SK-N-SH (cell line): Measurements from ENCODE around the gene CCDC107. TPM values are rescaled to one million over a fixed set of nuclear protein-coding genes. Genes with fewer than 3 reads are reported as not detected.
A peak's percentile ranks its signal among the peaks of the same experiment; 100 is the strongest.

ENCODE experiments used
- CTCF ChIA-PET: fragments of 300-600, 350-600 bp; formaldehyde crosslinking; extraction: SDS; loops from one replicate; lab custom pipeline; 2021; lab: Yijun Ruan, JAX
- POLR2A ChIA-PET: fragments of 350-600 bp; sonication (Branson Sonifier 250); formaldehyde crosslinking; extraction: SDS; loops from one replicate; lab custom pipeline; 2020; ENCODE audit warnings: antibody characterized with exemption, inconsistent platforms; lab: Yijun Ruan, JAX
- DNase-seq: peaks from one replicate; pipeline ENCODE4 v3.0.0; 2012
- H2AFZ ChIP-seq: fragments of 200-600 bp; sonication (generic); 2 replicates; pipeline ENCODE4 v1.8.1; 2016; ENCODE audit warnings: antibody characterized with exemption, mild to moderate bottlenecking, low read depth
- H3F3A ChIP-seq: fragments of 200-600 bp; sonication (generic); replicated peaks from 2 replicates; pipeline ENCODE3; 2016; ENCODE audit warnings: antibody characterized with exemption, mild to moderate bottlenecking; ENCODE audit not compliant: insufficient read depth
- H3K27ac ChIP-seq, 2 experiments: fragments of 200-500 bp in 1 of 2; fragments of 200-600 bp in 1 of 2; sonication (Bioruptor generic) in 1 of 2; sonication (generic), shearing (Covaris generic) in 1 of 2; 2 replicates each; pipeline versions ENCODE4 v1.5.1 to v1.6.1; 2014 to 2016; ENCODE audit warnings: low read depth in 2 of 2, inconsistent platforms in 1 of 2, low read length in 1 of 2, mild to moderate bottlenecking in 1 of 2, mixed read lengths in 1 of 2
- H3K27me3 ChIP-seq: fragments of 200-600 bp; sonication (generic), shearing (Covaris generic); 2 replicates; pipeline ENCODE4 v1.6.1; 2016; ENCODE audit warnings: mixed run types; ENCODE audit not compliant: insufficient read depth
- H3K36me3 ChIP-seq, 2 experiments: fragments of 200-500 bp in 1 of 2; fragments of 200-600 bp in 1 of 2; sonication (Bioruptor generic) in 1 of 2; sonication (generic) in 1 of 2; replicated peaks in 1 of 2; 2 replicates each; pipeline versions ENCODE3 to v1.5.1; 2014 to 2016; ENCODE audit warnings: low read length in 1 of 2, mild to moderate bottlenecking in 1 of 2; ENCODE audit not compliant: insufficient read depth in 2 of 2, control insufficient read depth in 1 of 2
- H3K4me1 ChIP-seq, 2 experiments: fragments of 200-500 bp in 1 of 2; fragments of 200-600 bp in 1 of 2; sonication (Bioruptor generic) in 1 of 2; sonication (generic), shearing (Covaris generic) in 1 of 2; 2 replicates each; pipeline versions ENCODE4 v1.5.1 to v1.6.1; 2014 to 2016; ENCODE audit warnings: low read depth in 1 of 2, low read length in 1 of 2, mixed run types in 1 of 2; ENCODE audit not compliant: insufficient read depth in 2 of 2, control insufficient read depth in 1 of 2
- H3K4me2 ChIP-seq: fragments of 200-600 bp; sonication (generic), shearing (Covaris generic); 2 replicates; pipeline ENCODE4 v1.6.1; 2017; ENCODE audit warnings: mixed run types
- H3K4me3 ChIP-seq, 2 experiments: fragments of 200-500 bp in 1 of 2; fragments of 200-600 bp in 1 of 2; sonication (Bioruptor generic) in 1 of 2; sonication (generic), shearing (Covaris generic) in 1 of 2; 2 replicates each; pipeline versions ENCODE4 v1.5.1 to v1.8.1; 2014 to 2016; ENCODE audit warnings: low read depth in 2 of 2, inconsistent platforms in 1 of 2, low read length in 1 of 2, mild to moderate bottlenecking in 1 of 2, mixed read lengths in 1 of 2, moderate library complexity in 1 of 2
- H3K79me2 ChIP-seq: fragments of 200-600 bp; sonication (generic); 2 replicates; pipeline ENCODE4 v1.8.1; 2017; ENCODE audit warnings: mild to moderate bottlenecking; ENCODE audit not compliant: insufficient read depth
- H3K9ac ChIP-seq: fragments of 200-600 bp; sonication (generic); 2 replicates; pipeline ENCODE4 v1.6.1; 2017; ENCODE audit warnings: mixed run types
- H3K9me2 ChIP-seq: fragments of 200-600 bp; sonication (generic); 2 replicates; pipeline ENCODE4 v1.6.1; 2017; ENCODE audit warnings: mixed run types
- H3K9me3 ChIP-seq: fragments of 200-600 bp; sonication (generic); 2 replicates; pipeline ENCODE4 v1.6.1; 2017; ENCODE audit warnings: mixed run types, mild to moderate bottlenecking, moderate library complexity
- H4K20me1 ChIP-seq: fragments of 200-600 bp; sonication (generic); 2 replicates; pipeline ENCODE4 v1.6.1; 2017; ENCODE audit warnings: mild to moderate bottlenecking, mixed run types; ENCODE audit not compliant: insufficient read depth
- ELF1 ChIP-seq: IDR thresholded peaks from 2 replicates; pipeline ENCODE4 v1.4.0; 2012
- EP300 ChIP-seq, 2 experiments: IDR thresholded peaks; 2 replicates each; pipeline versions ENCODE4 v1.4.0 to v1.6.1; 2012; ENCODE audit warnings: borderline replicate concordance in 1 of 2, low read depth in 1 of 2, low read length in 1 of 2
- EZH2phosphoT487 ChIP-seq: fragments of 200-600 bp; sonication (generic); IDR thresholded peaks from 2 replicates; pipeline ENCODE4 v1.6.1; 2017; ENCODE audit warnings: low read depth, mixed run types, mild to moderate bottlenecking, antibody characterized with exemption, moderate library complexity, borderline replicate concordance
- FOXJ3 ChIP-seq: sonication (generic); formaldehyde crosslinking; IDR thresholded peaks from 2 replicates; pipeline ENCODE4 v1.5.1; 2020; ENCODE audit warnings: mild to moderate bottlenecking, missing genetic modification reagents
- GATA2 ChIP-seq: sonication (generic); formaldehyde crosslinking; IDR thresholded peaks from 2 replicates; pipeline ENCODE4 v1.5.0; 2020; ENCODE audit warnings: mild to moderate bottlenecking, missing genetic modification reagents
- JUND ChIP-seq: IDR thresholded peaks from 2 replicates; pipeline ENCODE4 v1.4.0; 2012
- MEF2A ChIP-seq: IDR thresholded peaks from 2 replicates; pipeline ENCODE4 v1.4.0; 2012; ENCODE audit warnings: low read depth, borderline replicate concordance
- NRF1 ChIP-seq: IDR thresholded peaks from 2 replicates; pipeline ENCODE4 v1.6.1; 2012; ENCODE audit warnings: low read depth, mild to moderate bottlenecking, low read length
- POLR2AphosphoS5 ChIP-seq: IDR thresholded peaks from 2 replicates; pipeline ENCODE4 v1.6.1; 2012; ENCODE audit warnings: low read depth, low read length
- RAD21 ChIP-seq: IDR thresholded peaks from 2 replicates; pipeline ENCODE4 v1.6.1; 2012; ENCODE audit warnings: mild to moderate bottlenecking, low read length
- RCOR1 ChIP-seq: fragments of 150-350 bp; IDR thresholded peaks from 2 replicates; pipeline ENCODE4 v1.6.1; 2017; ENCODE audit warnings: antibody characterized with exemption, low read length
- RFX5 ChIP-seq: IDR thresholded peaks from 2 replicates; pipeline ENCODE4 v1.6.1; 2012; ENCODE audit warnings: mild to moderate bottlenecking, improper control_type of control experiment, low read length
- SMC3 ChIP-seq: IDR thresholded peaks from 2 replicates; pipeline ENCODE4 v1.6.1; 2012; ENCODE audit warnings: low read depth, low read length, improper control_type of control experiment
- TAF1 ChIP-seq: IDR thresholded peaks from 2 replicates; pipeline ENCODE4 v1.6.1; 2012; ENCODE audit warnings: low read depth, mild to moderate bottlenecking, low read length, moderate library complexity, borderline replicate concordance
- TCF12 ChIP-seq: IDR thresholded peaks from 2 replicates; pipeline ENCODE4 v1.4.0; 2012
- TEAD4 ChIP-seq: IDR thresholded peaks from 2 replicates; pipeline ENCODE4 v1.4.0; 2012; ENCODE audit warnings: mild to moderate bottlenecking, borderline replicate concordance; ENCODE audit not compliant: insufficient read depth
- YY1 ChIP-seq: IDR thresholded peaks from 2 replicates; pipeline ENCODE4 v1.4.0; 2012; ENCODE audit warnings: low read depth, mild to moderate bottlenecking
- WGBS: methylation state at CpG from one replicate; pipeline ENCODE4 v1.1.6; 2017; ENCODE audit warnings: low lambda C conversion rate; 5-methylcytosine and 5-hydroxymethylcytosine counted together
- polyA plus RNA-seq, 3 experiments: library from polyadenylated mRNA; depleted of rRNA; stranded (reverse); fragments of >200 nt; gene quantifications; 2 replicates each; pipeline ENCODE4 v1.2.3, GENCODE V29; 2012
- TF ChIP-seq, protein P1 (sequence below): fragments of 150-350 bp; IDR thresholded peaks from 2 replicates; pipeline ENCODE4 v1.6.1; 2017; ENCODE audit warnings: antibody characterized with exemption, low read length, low read depth, borderline replicate concordance
- TF ChIP-seq, protein P2 (sequence below): fragments of 150-350 bp; IDR thresholded peaks from 2 replicates; pipeline ENCODE4 v1.6.1; 2016; ENCODE audit warnings: mild to moderate bottlenecking, low read depth, low read length
- TF ChIP-seq, protein P3 (sequence below): IDR thresholded peaks from 2 replicates; pipeline ENCODE4; 2012
- TF ChIP-seq, protein P4 (sequence below): IDR thresholded peaks from 2 replicates; pipeline ENCODE4 v1.6.1; 2012; ENCODE audit warnings: mild to moderate bottlenecking, low read depth, low read length, moderate library complexity

CCDC107 gene
- polyA plus RNA-seq, 1 of the 3 experiments (the other 2 are of a cell fraction), result 22.0 TPM

DNA sequence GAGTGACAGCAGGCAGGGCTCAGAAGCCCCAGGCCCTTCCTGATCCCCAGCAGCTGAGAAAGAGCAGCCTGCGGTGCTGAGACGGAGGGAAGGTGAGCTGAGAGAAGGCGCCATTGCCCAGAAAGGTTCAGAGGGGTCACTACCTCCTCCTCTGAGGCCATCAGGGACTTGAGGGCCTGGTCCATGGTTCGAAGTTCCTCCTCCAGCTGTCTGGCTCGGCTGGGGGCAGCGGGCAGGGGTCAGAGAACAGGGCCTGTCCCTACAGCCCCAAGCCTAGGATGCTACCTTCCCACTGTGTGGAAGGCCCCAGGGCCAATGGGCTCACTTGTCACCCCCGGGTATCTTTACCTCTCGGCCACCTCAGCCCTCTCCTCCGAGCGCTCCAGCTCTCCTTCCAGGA lies 26.8 kb downstream of the CCDC107 start:
- no peak overlapping the region for H3K4me3 ChIP-seq
- H3F3A ChIP-seq, result peaks cover 51% of the 10 kb centered on the region
- H3K9me3 ChIP-seq, result no peaks in the 10 kb centered on the region
- POLR2A ChIA-PET, result interaction anchor here (0.8 kb wide), 1 partner anchor 10 kb away, joined by 3 read pairs; no protein-coding TSS in a partner anchor
- no peak for TF ChIP-seq GATA2 (CRISPR knock-in tag)
- TF ChIP-seq, protein P1, sequence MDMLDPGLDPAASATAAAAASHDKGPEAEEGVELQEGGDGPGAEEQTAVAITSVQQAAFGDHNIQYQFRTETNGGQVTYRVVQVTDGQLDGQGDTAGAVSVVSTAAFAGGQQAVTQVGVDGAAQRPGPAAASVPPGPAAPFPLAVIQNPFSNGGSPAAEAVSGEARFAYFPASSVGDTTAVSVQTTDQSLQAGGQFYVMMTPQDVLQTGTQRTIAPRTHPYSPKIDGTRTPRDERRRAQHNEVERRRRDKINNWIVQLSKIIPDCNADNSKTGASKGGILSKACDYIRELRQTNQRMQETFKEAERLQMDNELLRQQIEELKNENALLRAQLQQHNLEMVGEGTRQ, result no peak
- TF ChIP-seq TCF12, result no peak
- TF ChIP-seq, protein P2, sequence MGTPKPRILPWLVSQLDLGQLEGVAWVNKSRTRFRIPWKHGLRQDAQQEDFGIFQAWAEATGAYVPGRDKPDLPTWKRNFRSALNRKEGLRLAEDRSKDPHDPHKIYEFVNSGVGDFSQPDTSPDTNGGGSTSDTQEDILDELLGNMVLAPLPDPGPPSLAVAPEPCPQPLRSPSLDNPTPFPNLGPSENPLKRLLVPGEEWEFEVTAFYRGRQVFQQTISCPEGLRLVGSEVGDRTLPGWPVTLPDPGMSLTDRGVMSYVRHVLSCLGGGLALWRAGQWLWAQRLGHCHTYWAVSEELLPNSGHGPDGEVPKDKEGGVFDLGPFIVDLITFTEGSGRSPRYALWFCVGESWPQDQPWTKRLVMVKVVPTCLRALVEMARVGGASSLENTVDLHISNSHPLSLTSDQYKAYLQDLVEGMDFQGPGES, result no peak
- no peak for TF ChIP-seq RCOR1
- TF ChIP-seq SMC3, result no peak
- TF ChIP-seq MEF2A, result no peak
- TF ChIP-seq YY1, result no peak
- TF ChIP-seq EP300 (IDR thresholded peaks at IDR 0.05; ENCODE audit: borderline replicate concordance in 1 of 2, low read depth in 1 of 2, low read length in 1 of 2), result no peak
- no peak for TF ChIP-seq POLR2AphosphoS5
- no peak for TF ChIP-seq TEAD4
- TF ChIP-seq, protein P3, sequence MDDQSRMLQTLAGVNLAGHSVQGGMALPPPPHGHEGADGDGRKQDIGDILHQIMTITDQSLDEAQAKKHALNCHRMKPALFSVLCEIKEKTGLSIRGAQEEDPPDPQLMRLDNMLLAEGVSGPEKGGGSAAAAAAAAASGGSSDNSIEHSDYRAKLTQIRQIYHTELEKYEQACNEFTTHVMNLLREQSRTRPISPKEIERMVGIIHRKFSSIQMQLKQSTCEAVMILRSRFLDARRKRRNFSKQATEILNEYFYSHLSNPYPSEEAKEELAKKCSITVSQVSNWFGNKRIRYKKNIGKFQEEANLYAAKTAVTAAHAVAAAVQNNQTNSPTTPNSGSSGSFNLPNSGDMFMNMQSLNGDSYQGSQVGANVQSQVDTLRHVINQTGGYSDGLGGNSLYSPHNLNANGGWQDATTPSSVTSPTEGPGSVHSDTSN, result no peak
- TF ChIP-seq TAF1, result no peak
- peaks cover 43% of the 10 kb centered on the region for H3K79me2 ChIP-seq
- no peak overlapping the region for H2AFZ ChIP-seq
- no peak overlapping the region for H3K9ac ChIP-seq
- H3K9me2 ChIP-seq, result no peaks in the 10 kb centered on the region
- no peak overlapping the region for H3K27ac ChIP-seq
- CTCF ChIA-PET, result no interaction called here
- H3K4me2 ChIP-seq, result no peak overlapping the region
- no peaks in the 10 kb centered on the region for H3K27me3 ChIP-seq
- H4K20me1 ChIP-seq, result peaks cover 57% of the 10 kb centered on the region
- H3K4me1 ChIP-seq, result peaks cover 17 to 32% of the 10 kb centered on the region in 2 experiments; a peak in 3 of 4 replicates
- H3K36me3 ChIP-seq, result peaks cover 27 to 35% of the 10 kb centered on the region in 2 experiments
- DNase-seq, result no peak
- WGBS, result 90% methylated on average over 10 of the region's 10 CpGs

DNA sequence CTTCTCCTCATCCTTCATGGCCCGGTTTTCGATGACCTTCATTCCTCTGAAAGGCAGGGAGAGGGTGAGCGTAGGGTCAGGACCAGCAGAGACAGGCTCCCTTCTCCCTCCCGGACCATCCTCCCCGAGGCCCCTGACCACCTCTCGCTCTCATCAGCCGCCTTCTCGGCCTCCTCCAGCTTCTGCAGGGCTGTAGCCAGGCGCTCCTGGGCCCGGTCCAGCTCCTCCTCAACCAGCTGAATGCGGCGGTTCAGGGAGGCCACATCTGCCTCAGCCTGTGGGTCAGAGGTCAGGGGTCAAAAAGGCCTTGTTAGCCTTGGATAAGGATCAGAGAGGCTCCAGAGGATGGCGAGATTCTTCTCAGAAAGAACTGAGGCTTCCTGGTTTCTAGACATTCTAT lies 27.4 kb downstream of the CCDC107 start:
- H3K9ac ChIP-seq, result no peak overlapping the region
- no peak overlapping the region for H3K4me3 ChIP-seq
- H3K79me2 ChIP-seq, result peaks cover 47% of the 10 kb centered on the region
- DNase-seq, result no peak
- no peaks in the 10 kb centered on the region for H3K9me3 ChIP-seq
- peak overlapping the region in 1 of 2 experiments; percentile 96; a peak in 2 of 4 replicates for H3K27ac ChIP-seq
- ChIA-PET CTCF (interaction anchor here (1.3 kb wide), 1 partner anchor 11 kb away, joined by 9 read pairs; no protein-coding TSS in a partner anchor), POLR2A (interaction anchor here (0.8 kb wide), 1 partner anchor 10 kb away, joined by 3 read pairs; no protein-coding TSS in a partner anchor)
- peaks cover 51% of the 10 kb centered on the region for H3F3A ChIP-seq
- H2AFZ ChIP-seq, result no peak overlapping the region
- H3K36me3 ChIP-seq, result peaks cover 27 to 35% of the 10 kb centered on the region in 2 experiments
- no peaks in the 10 kb centered on the region for H3K9me2 ChIP-seq
- peaks cover 57% of the 10 kb centered on the region for H4K20me1 ChIP-seq
- peaks cover 17 to 32% of the 10 kb centered on the region in 2 experiments; a peak in 3 of 4 replicates for H3K4me1 ChIP-seq
- H3K27me3 ChIP-seq, result no peaks in the 10 kb centered on the region
- WGBS, result 95% methylated on average over 13 of the region's 13 CpGs
- no peak overlapping the region for H3K4me2 ChIP-seq
- TF ChIP-seq EZH2phosphoT487 (no peak), ELF1 (no peak), RFX5 (no peak), JUND (no peak), EP300 (IDR thresholded peaks at IDR 0.05; ENCODE audit: borderline replicate concordance in 1 of 2, low read depth in 1 of 2, low read length in 1 of 2) (no peak), RAD21 (no peak), FOXJ3 (no peak), GATA2 (CRISPR knock-in tag) (no peak), NRF1 (no peak)
- TF ChIP-seq, protein P2, result no peak
- TF ChIP-seq, protein P4, sequence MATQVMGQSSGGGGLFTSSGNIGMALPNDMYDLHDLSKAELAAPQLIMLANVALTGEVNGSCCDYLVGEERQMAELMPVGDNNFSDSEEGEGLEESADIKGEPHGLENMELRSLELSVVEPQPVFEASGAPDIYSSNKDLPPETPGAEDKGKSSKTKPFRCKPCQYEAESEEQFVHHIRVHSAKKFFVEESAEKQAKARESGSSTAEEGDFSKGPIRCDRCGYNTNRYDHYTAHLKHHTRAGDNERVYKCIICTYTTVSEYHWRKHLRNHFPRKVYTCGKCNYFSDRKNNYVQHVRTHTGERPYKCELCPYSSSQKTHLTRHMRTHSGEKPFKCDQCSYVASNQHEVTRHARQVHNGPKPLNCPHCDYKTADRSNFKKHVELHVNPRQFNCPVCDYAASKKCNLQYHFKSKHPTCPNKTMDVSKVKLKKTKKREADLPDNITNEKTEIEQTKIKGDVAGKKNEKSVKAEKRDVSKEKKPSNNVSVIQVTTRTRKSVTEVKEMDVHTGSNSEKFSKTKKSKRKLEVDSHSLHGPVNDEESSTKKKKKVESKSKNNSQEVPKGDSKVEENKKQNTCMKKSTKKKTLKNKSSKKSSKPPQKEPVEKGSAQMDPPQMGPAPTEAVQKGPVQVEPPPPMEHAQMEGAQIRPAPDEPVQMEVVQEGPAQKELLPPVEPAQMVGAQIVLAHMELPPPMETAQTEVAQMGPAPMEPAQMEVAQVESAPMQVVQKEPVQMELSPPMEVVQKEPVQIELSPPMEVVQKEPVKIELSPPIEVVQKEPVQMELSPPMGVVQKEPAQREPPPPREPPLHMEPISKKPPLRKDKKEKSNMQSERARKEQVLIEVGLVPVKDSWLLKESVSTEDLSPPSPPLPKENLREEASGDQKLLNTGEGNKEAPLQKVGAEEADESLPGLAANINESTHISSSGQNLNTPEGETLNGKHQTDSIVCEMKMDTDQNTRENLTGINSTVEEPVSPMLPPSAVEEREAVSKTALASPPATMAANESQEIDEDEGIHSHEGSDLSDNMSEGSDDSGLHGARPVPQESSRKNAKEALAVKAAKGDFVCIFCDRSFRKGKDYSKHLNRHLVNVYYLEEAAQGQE, result no peak
